SK-N-SH (cell line): ENCODE results near the gene MYO16. TPM values are rescaled to one million over a fixed set of nuclear protein-coding genes. Genes with fewer than 3 reads are reported as not detected.

Experiments
- CTCF ChIA-PET: fragments of 300-600, 350-600 bp; formaldehyde crosslinking; extraction: SDS; loops from one replicate; lab custom pipeline; 2021; lab: Yijun Ruan, JAX
- POLR2A ChIA-PET: fragments of 350-600 bp; sonication (Branson Sonifier 250); formaldehyde crosslinking; extraction: SDS; loops from one replicate; lab custom pipeline; 2020; ENCODE audit warnings: antibody characterized with exemption, inconsistent platforms; lab: Yijun Ruan, JAX
- DNase-seq: peaks from one replicate; pipeline ENCODE4 v3.0.0; 2012
- H2AFZ ChIP-seq: fragments of 200-600 bp; sonication (generic); 2 replicates; pipeline ENCODE4 v1.8.1; 2016; ENCODE audit warnings: antibody characterized with exemption, mild to moderate bottlenecking, low read depth
- H3F3A ChIP-seq: fragments of 200-600 bp; sonication (generic); replicated peaks from 2 replicates; pipeline ENCODE3; 2016; ENCODE audit warnings: antibody characterized with exemption, mild to moderate bottlenecking; ENCODE audit not compliant: insufficient read depth
- H3K27ac ChIP-seq, 2 experiments: fragments of 200-500 bp in 1 of 2; fragments of 200-600 bp in 1 of 2; sonication (Bioruptor generic) in 1 of 2; sonication (generic), shearing (Covaris generic) in 1 of 2; 2 replicates each; pipeline versions ENCODE4 v1.5.1 to v1.6.1; 2014 to 2016; ENCODE audit warnings: low read depth in 2 of 2, inconsistent platforms in 1 of 2, low read length in 1 of 2, mild to moderate bottlenecking in 1 of 2, mixed read lengths in 1 of 2
- H3K27me3 ChIP-seq: fragments of 200-600 bp; sonication (generic), shearing (Covaris generic); 2 replicates; pipeline ENCODE4 v1.6.1; 2016; ENCODE audit warnings: mixed run types; ENCODE audit not compliant: insufficient read depth
- H3K36me3 ChIP-seq, 2 experiments: fragments of 200-500 bp in 1 of 2; fragments of 200-600 bp in 1 of 2; sonication (Bioruptor generic) in 1 of 2; sonication (generic) in 1 of 2; replicated peaks in 1 of 2; 2 replicates each; pipeline versions ENCODE3 to v1.5.1; 2014 to 2016; ENCODE audit warnings: low read length in 1 of 2, mild to moderate bottlenecking in 1 of 2; ENCODE audit not compliant: insufficient read depth in 2 of 2, control insufficient read depth in 1 of 2
- H3K4me1 ChIP-seq, 2 experiments: fragments of 200-500 bp in 1 of 2; fragments of 200-600 bp in 1 of 2; sonication (Bioruptor generic) in 1 of 2; sonication (generic), shearing (Covaris generic) in 1 of 2; 2 replicates each; pipeline versions ENCODE4 v1.5.1 to v1.6.1; 2014 to 2016; ENCODE audit warnings: low read depth in 1 of 2, low read length in 1 of 2, mixed run types in 1 of 2; ENCODE audit not compliant: insufficient read depth in 2 of 2, control insufficient read depth in 1 of 2
- H3K4me2 ChIP-seq: fragments of 200-600 bp; sonication (generic), shearing (Covaris generic); 2 replicates; pipeline ENCODE4 v1.6.1; 2017; ENCODE audit warnings: mixed run types
- H3K4me3 ChIP-seq, 2 experiments: fragments of 200-500 bp in 1 of 2; fragments of 200-600 bp in 1 of 2; sonication (Bioruptor generic) in 1 of 2; sonication (generic), shearing (Covaris generic) in 1 of 2; 2 replicates each; pipeline versions ENCODE4 v1.5.1 to v1.8.1; 2014 to 2016; ENCODE audit warnings: low read depth in 2 of 2, inconsistent platforms in 1 of 2, low read length in 1 of 2, mild to moderate bottlenecking in 1 of 2, mixed read lengths in 1 of 2, moderate library complexity in 1 of 2
- H3K79me2 ChIP-seq: fragments of 200-600 bp; sonication (generic); 2 replicates; pipeline ENCODE4 v1.8.1; 2017; ENCODE audit warnings: mild to moderate bottlenecking; ENCODE audit not compliant: insufficient read depth
- H3K9ac ChIP-seq: fragments of 200-600 bp; sonication (generic); 2 replicates; pipeline ENCODE4 v1.6.1; 2017; ENCODE audit warnings: mixed run types
- H3K9me2 ChIP-seq: fragments of 200-600 bp; sonication (generic); 2 replicates; pipeline ENCODE4 v1.6.1; 2017; ENCODE audit warnings: mixed run types
- H3K9me3 ChIP-seq: fragments of 200-600 bp; sonication (generic); 2 replicates; pipeline ENCODE4 v1.6.1; 2017; ENCODE audit warnings: mixed run types, mild to moderate bottlenecking, moderate library complexity
- H4K20me1 ChIP-seq: fragments of 200-600 bp; sonication (generic); 2 replicates; pipeline ENCODE4 v1.6.1; 2017; ENCODE audit warnings: mild to moderate bottlenecking, mixed run types; ENCODE audit not compliant: insufficient read depth
- CTCF ChIP-seq: fragments of 200-600 bp; sonication (generic); IDR thresholded peaks from 2 replicates; pipeline ENCODE4 v1.6.1; 2017; ENCODE audit warnings: antibody characterized with exemption, mild to moderate bottlenecking, moderate library complexity
- FOXM1 ChIP-seq: IDR thresholded peaks from 2 replicates; pipeline ENCODE4 v1.4.0; 2012; ENCODE audit warnings: low read depth, mild to moderate bottlenecking
- GABPA ChIP-seq: IDR thresholded peaks from 2 replicates; pipeline ENCODE4 v1.4.0; 2012; ENCODE audit warnings: low read depth, mild to moderate bottlenecking
- GATA2 ChIP-seq: sonication (generic); formaldehyde crosslinking; IDR thresholded peaks from 2 replicates; pipeline ENCODE4 v1.5.0; 2020; ENCODE audit warnings: mild to moderate bottlenecking, missing genetic modification reagents
- NFIC ChIP-seq: IDR thresholded peaks from 2 replicates; pipeline ENCODE4 v1.4.0; 2012; ENCODE audit warnings: borderline replicate concordance
- PBX3 ChIP-seq: IDR thresholded peaks from 2 replicates; pipeline ENCODE4; 2012
- RAD21 ChIP-seq: IDR thresholded peaks from 2 replicates; pipeline ENCODE4 v1.6.1; 2012; ENCODE audit warnings: mild to moderate bottlenecking, low read length
- RXRA ChIP-seq: IDR thresholded peaks from 2 replicates; pipeline ENCODE4 v1.4.0; 2012; ENCODE audit warnings: low read depth, mild to moderate bottlenecking, borderline replicate concordance
- SMC3 ChIP-seq: IDR thresholded peaks from 2 replicates; pipeline ENCODE4 v1.6.1; 2012; ENCODE audit warnings: low read depth, low read length, improper control_type of control experiment
- TEAD4 ChIP-seq: IDR thresholded peaks from 2 replicates; pipeline ENCODE4 v1.4.0; 2012; ENCODE audit warnings: mild to moderate bottlenecking, borderline replicate concordance; ENCODE audit not compliant: insufficient read depth
- YY1 ChIP-seq: IDR thresholded peaks from 2 replicates; pipeline ENCODE4 v1.4.0; 2012; ENCODE audit warnings: low read depth, mild to moderate bottlenecking
- WGBS: methylation state at CpG from one replicate; pipeline ENCODE4 v1.1.6; 2017; ENCODE audit warnings: low lambda C conversion rate; 5-methylcytosine and 5-hydroxymethylcytosine counted together
- polyA plus RNA-seq, 3 experiments: library from polyadenylated mRNA; depleted of rRNA; stranded (reverse); fragments of >200 nt; gene quantifications; 2 replicates each; pipeline ENCODE4 v1.2.3, GENCODE V29; 2012

Gene MYO16
- polyA plus RNA-seq, 1 of the 3 experiments (the other 2 are of a cell fraction), result 0.07 TPM

- Histone ChIP-seq H3K9me2 (no peaks in the 10 kb centered on the region), H3K79me2 (no peaks in the 10 kb centered on the region), H3K36me3 (no peaks in the 10 kb centered on the region), H3K4me1 (peaks cover 5 to 20% of the 10 kb centered on the region in 2 experiments; a peak in 3 of 4 replicates), H3K9me3 (no peaks in the 10 kb centered on the region), H3K27ac (peak overlapping the region in 1 of 2 experiments; percentile 63; a peak in 2 of 4 replicates), H3K4me3 (no peak overlapping the region), H2AFZ (no peak overlapping the region), H3F3A (peaks cover 10% of the 10 kb centered on the region), H4K20me1 (no peaks in the 10 kb centered on the region), H3K4me2 (no peak overlapping the region), H3K9ac (no peak overlapping the region), H3K27me3 (no peaks in the 10 kb centered on the region)
- 5% methylated on average over 7 of the region's 7 CpGs for WGBS
- POLR2A ChIA-PET, result interaction anchor here (0.6 to 1.0 kb wide), 2 partner anchors 811 to 825 kb away, joined by 3 to 5 read pairs; partner anchors contain the start of gene IRS2
- TF ChIP-seq RAD21 (peak; percentile 97), RXRA (peak; percentile 8; the same call in 1 of the 2 replicates), CTCF (peak; percentile 87), GATA2 (CRISPR knock-in tag) (no peak), SMC3 (peak; percentile 75), GABPA (no peak)
- peak; percentile 63 for DNase-seq
- CTCF ChIA-PET, result interaction anchor here (0.6 to 3.9 kb wide), 52 partner anchors 8 to 1784 kb away, joined by 3 to 31 read pairs (median 4); no protein-coding TSS in a partner anchor
Measured at GRCh38 chr13:108961542-108962125, 332.2 kb downstream of the MYO16 start.

- Histone ChIP-seq H3K9me2 (no peaks in the 10 kb centered on the region), H3K9me3 (no peaks in the 10 kb centered on the region), H3K27ac (no peak overlapping the region; a peak in 1 of 4 replicates), H3K4me2 (no peak overlapping the region), H3K9ac (no peak overlapping the region), H3K79me2 (no peaks in the 10 kb centered on the region)
- TF ChIP-seq NFIC (peak; percentile 43; the same call in 1 of the 2 replicates), FOXM1 (no peak), PBX3 (peak; percentile 63), TEAD4 (no peak), YY1 (no peak)
- TF ChIP-seq, all 33 proteins: peak for 2
- Histone ChIP-seq H3K36me3 (no peaks in the 10 kb centered on the region), H3K27me3 (no peaks in the 10 kb centered on the region), H4K20me1 (no peaks in the 10 kb centered on the region), H2AFZ (no peak overlapping the region), H3K4me3 (no peak overlapping the region), H3F3A (peaks cover 10% of the 10 kb centered on the region), H3K4me1 (peaks cover 5 to 20% of the 10 kb centered on the region in 2 experiments; a peak in 3 of 4 replicates)
- DNase-seq, result peak; percentile 37
- POLR2A ChIA-PET, result no interaction called here
- CTCF ChIA-PET, result interaction anchor here (1.0 to 3.9 kb wide), 6 partner anchors 12 to 1144 kb away, joined by 3 to 27 read pairs (median 5); no protein-coding TSS in a partner anchor
Measured at GRCh38 chr13:108962654-108963053, 333.2 kb downstream of the MYO16 start.
